ENCODE results near the gene NPEPPS. TPM values are rescaled to one million over a fixed set of nuclear protein-coding genes. Genes with fewer than 3 reads are reported as not detected.

NPEPPS gene
- total and polyA plus RNA-seq, 2 of the 8 experiments (the other 6 are each of a cell fraction or from before 2014, with no cell fraction given) = 53.6 to 118 TPM

GRCh38 chr17:47630614-47631013, 99.7 kb downstream of the NPEPPS start:
- H3K23ac ChIP-seq (ENCODE audit: insufficient read length) = no peak overlapping the region
- TF ChIP-seq SP1 (IDR thresholded peaks at IDR 0.05; ENCODE audit: low read depth, low read length) = no peak
- no peak for TF ChIP-seq MAFK (IDR thresholded peaks at IDR 0.05; ENCODE audit: low read depth, low read length)
- TF ChIP-seq RBBP5 (IDR thresholded peaks at IDR 0.05; ENCODE audit: borderline replicate concordance, low read depth, low read length) = no peak
- TF ChIP-seq HDAC6 (IDR thresholded peaks at IDR 0.05; ENCODE audit: low read depth, low read length) = no peak
- TF ChIP-seq CHD1 (IDR thresholded peaks at IDR 0.05; ENCODE audit: low read depth, low read length) = no peak
- TF ChIP-seq FOSL1 (IDR thresholded peaks at IDR 0.05; ENCODE audit: insufficient read depth, low read depth, low read length) = no peak
- no peak for TF ChIP-seq POLR2AphosphoS5 (IDR thresholded peaks at IDR 0.05; ENCODE audit: low read depth, low read length)
- TF ChIP-seq TAF1 (IDR thresholded peaks at IDR 0.05; ENCODE audit: low read depth, low read length) = no peak
- no peak for TF ChIP-seq TEAD4 (IDR thresholded peaks at IDR 0.05; ENCODE audit: low read depth, low read length)
- no peak for TF ChIP-seq SP2 (IDR thresholded peaks at IDR 0.05; ENCODE audit: low read length)
- no peak for TF ChIP-seq HDAC2 (IDR thresholded peaks at IDR 0.05; ENCODE audit: borderline replicate concordance in 1 of 2, low read depth in 2 of 2, low read length in 2 of 2)
- H2BK12ac ChIP-seq (ENCODE audit: low read depth, low read length) = no peak overlapping the region
- no peak overlapping the region for H3K4me3 ChIP-seq (ENCODE audit: extremely low read depth in 1 of 4, insufficient read depth in 2 of 4, low read depth in 3 of 4, low read length in 4 of 4)
- H4K91ac ChIP-seq (replicated peaks; ENCODE audit: insufficient read length, low read length) = no peak overlapping the region
- no peak overlapping the region for H4K5ac ChIP-seq (ENCODE audit: insufficient read length, low read depth, low read length)
- DNase-seq (ENCODE audit: low read depth in 1 of 2, low spot score in 2 of 2) (no peak), FAIRE-seq (no peak)
- H3K23me2 ChIP-seq (ENCODE audit: low read depth, low read length) = no peaks in the 10 kb centered on the region
- no peak overlapping the region for H2BK15ac ChIP-seq (ENCODE audit: low read length)
- H3K4me1 ChIP-seq (replicated peaks in 1 of 4; ENCODE audit: control insufficient read depth in 3 of 4, insufficient read depth in 4 of 4, low read length in 3 of 4) = no peaks in the 10 kb centered on the region
- H2AFZ ChIP-seq (ENCODE audit: low read length) = no peak overlapping the region
- WGBS, 2 experiments (ENCODE audit: extremely low coverage in 1 of 2, insufficient coverage in 1 of 2, insufficient read length in 1 of 2, insufficient replicate concordance in 2 of 2, low coverage in 1 of 2, low lambda C conversion rate in 2 of 2, missing lambda C conversion rate in 1 of 2) = 84% methylated on average over 2 of the region's 2 CpGs; no CpG with 5 or more reads in 1 of the 2 experiments
- H2AK5ac ChIP-seq (ENCODE audit: low read depth, low read length) = no peak overlapping the region
- H4K20me1 ChIP-seq (replicated peaks in 1 of 2; ENCODE audit: control insufficient read depth in 1 of 2, insufficient read depth in 2 of 2, low read length in 2 of 2) = peaks cover 0 to 2% of the 10 kb centered on the region in 2 experiments
- CTCF ChIA-PET (ENCODE audit: partially characterized antibody) = interaction anchor here (0.9 to 1.9 kb wide), 2 partner anchors 12 to 14 kb away, joined by 3 to 6 read pairs; no protein-coding TSS in a partner anchor
- H4K8ac ChIP-seq (ENCODE audit: extremely low read depth, insufficient read depth, low read length) = no peak overlapping the region
- H3K56ac ChIP-seq (replicated peaks; ENCODE audit: insufficient read length, low read depth, low read length) = no peak overlapping the region
- no peak overlapping the region for H3K27ac ChIP-seq (ENCODE audit: low read depth, low read length)
- H3K4me2 ChIP-seq (ENCODE audit: insufficient read depth in 1 of 2, low read depth in 2 of 2, low read length in 2 of 2) = no peak overlapping the region
- H2BK120ac ChIP-seq (replicated peaks; ENCODE audit: low read depth, low read length) = no peak overlapping the region
- no peaks in the 10 kb centered on the region for H3K79me1 ChIP-seq (ENCODE audit: low read depth, low read length)
- no peaks in the 10 kb centered on the region for H3K79me2 ChIP-seq (ENCODE audit: control insufficient read depth in 1 of 2, insufficient read depth in 2 of 2, low read length in 2 of 2)
- H2BK20ac ChIP-seq (ENCODE audit: low read length) = no peak overlapping the region
- H3K18ac ChIP-seq (ENCODE audit: extremely low read depth, low read length) = no peak overlapping the region
- no peak overlapping the region for H2BK5ac ChIP-seq (ENCODE audit: low read depth, low read length)
- no peak overlapping the region for H3K14ac ChIP-seq (ENCODE audit: insufficient read length)
- no peaks in the 10 kb centered on the region for H3K27me3 ChIP-seq (replicated peaks in 1 of 4; ENCODE audit: control insufficient read depth in 3 of 4, extremely low read depth in 1 of 4, insufficient read depth in 3 of 4, low read length in 3 of 4)
- H3K9me3 ChIP-seq (ENCODE audit: insufficient read depth in 2 of 2, low read depth in 1 of 2, low read length in 1 of 2) = no peaks in the 10 kb centered on the region
- no peak overlapping the region for H3K9ac ChIP-seq (replicated peaks in 1 of 4; ENCODE audit: extremely low read depth in 1 of 4, low read depth in 3 of 4, low read length in 3 of 4)
- no peak overlapping the region for H3K4ac ChIP-seq (replicated peaks; ENCODE audit: insufficient read length, low read depth, low read length)
- H3K36me3 ChIP-seq (ENCODE audit: control insufficient read depth in 2 of 4, insufficient read depth in 4 of 4, low read length in 3 of 4) = no peaks in the 10 kb centered on the region
- POLR2A ChIA-PET (ENCODE audit: partially characterized antibody) = no interaction called here

Measured in H1 (cell line).